ENCODE results near the gene TMEM179B. TPM values are rescaled to one million over a fixed set of nuclear protein-coding genes. Genes with fewer than 3 reads are reported as not detected.

TMEM179B gene
- total and polyA plus RNA-seq, 2 of the 13 experiments (the other 11 are each of a cell fraction or from before 2014, with no cell fraction given), result 24.8 to 25.7 TPM

DNA sequence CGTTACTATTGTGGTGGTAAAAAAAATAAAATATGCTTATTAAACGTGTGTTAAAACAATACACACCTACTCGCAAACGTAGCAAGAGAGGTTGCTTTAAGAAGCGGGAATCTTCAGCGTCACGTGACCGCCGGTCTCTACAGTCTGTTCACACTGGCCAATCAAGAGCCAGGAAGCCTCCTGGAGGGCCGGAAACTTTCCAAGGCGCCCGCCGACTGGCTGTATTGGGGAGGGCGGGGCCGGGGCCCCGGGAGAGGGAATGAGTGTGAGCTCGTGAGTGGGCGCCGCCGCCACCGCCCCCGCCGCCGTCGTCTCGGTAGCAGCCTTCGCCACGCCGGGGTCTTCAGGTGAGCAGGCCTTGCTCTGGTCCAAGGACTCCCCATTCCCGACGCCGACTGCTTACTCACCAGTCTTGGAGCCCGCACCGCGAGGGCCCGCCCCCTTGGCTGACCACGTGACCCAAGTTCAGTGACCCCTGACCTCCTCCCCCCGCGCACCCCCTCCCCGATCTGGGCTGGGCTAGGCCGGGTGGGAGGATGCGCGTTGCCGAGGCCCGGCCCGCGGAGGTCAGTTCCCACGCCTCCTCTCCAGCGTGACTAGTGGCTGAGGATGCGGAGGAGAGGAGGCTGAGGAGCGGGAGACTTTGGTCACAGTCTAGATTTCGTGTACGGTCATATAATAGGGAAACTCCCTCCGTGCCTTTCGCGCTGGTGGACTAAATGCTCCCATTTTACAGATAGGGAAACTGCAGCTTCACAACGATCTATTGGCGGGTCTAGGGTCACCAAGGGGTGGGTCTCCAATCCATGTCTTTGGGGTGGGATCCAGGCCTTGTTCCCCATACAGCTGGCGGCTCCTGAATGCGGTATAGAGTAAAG, 15.8 kb upstream of the TMEM179B start, which contains the start of gene TAF6L (continued):
- TF ChIP-seq KDM3A (CRISPR knock-in tag; IDR thresholded peaks at IDR 0.05; ENCODE audit: low read depth) (peak; percentile 67; the same call in 1 of the 2 replicates), SP1 (IDR thresholded peaks at IDR 0.05) (0 out of 2 replicates have a peak, but pooled peaks have one; percentile 43), SP1 (CRISPR knock-in tag; IDR thresholded peaks at IDR 0.05) (peak; percentile 84), HNRNPLL (IDR thresholded peaks at IDR 0.05; ENCODE audit: low read depth, low read length, poor library complexity, severe bottlenecking) (peak; percentile 47), KLF12 (CRISPR knock-in tag; IDR thresholded peaks at IDR 0.05; ENCODE audit: borderline replicate concordance) (peak; percentile 31; the same call in 1 of the 2 replicates), GPN1 (CRISPR knock-in tag; IDR thresholded peaks at IDR 0.05; ENCODE audit: borderline replicate concordance) (no peak), SP4 (CRISPR knock-in tag; IDR thresholded peaks at IDR 0.05) (peak; percentile 42; the same call in 1 of the 2 replicates), ARNTL (CRISPR knock-in tag; IDR thresholded peaks at IDR 0.05) (peak; percentile 90), PCBP1 (IDR thresholded peaks at IDR 0.05; ENCODE audit: borderline replicate concordance, low read depth, low read length) (0 out of 2 replicates have a peak, but pooled peaks have one; percentile 74), RBAK (CRISPR knock-in tag; IDR thresholded peaks at IDR 0.05) (no peak), ZNF30 (CRISPR knock-in tag; IDR thresholded peaks at IDR 0.05) (no peak), ZNF737 (CRISPR knock-in tag; IDR thresholded peaks at IDR 0.05; ENCODE audit: borderline replicate concordance) (no peak), ZNF883 (CRISPR knock-in tag; IDR thresholded peaks at IDR 0.05; ENCODE audit: not compliant biosample characterization) (peak; percentile 56), MAZ (IDR thresholded peaks at IDR 0.05; ENCODE audit: borderline replicate concordance, low read depth, low read length) (peak; percentile 92; the same call in 1 of the 2 replicates), MAZ (CRISPR knock-in tag; IDR thresholded peaks at IDR 0.05; ENCODE audit: low read depth) (peak; percentile 83), ZNF782 (CRISPR knock-in tag; IDR thresholded peaks at IDR 0.05; ENCODE audit: borderline replicate concordance) (peak; percentile 65; the same call in 1 of the 2 replicates)
- TF ChIP-seq, protein P1, sequence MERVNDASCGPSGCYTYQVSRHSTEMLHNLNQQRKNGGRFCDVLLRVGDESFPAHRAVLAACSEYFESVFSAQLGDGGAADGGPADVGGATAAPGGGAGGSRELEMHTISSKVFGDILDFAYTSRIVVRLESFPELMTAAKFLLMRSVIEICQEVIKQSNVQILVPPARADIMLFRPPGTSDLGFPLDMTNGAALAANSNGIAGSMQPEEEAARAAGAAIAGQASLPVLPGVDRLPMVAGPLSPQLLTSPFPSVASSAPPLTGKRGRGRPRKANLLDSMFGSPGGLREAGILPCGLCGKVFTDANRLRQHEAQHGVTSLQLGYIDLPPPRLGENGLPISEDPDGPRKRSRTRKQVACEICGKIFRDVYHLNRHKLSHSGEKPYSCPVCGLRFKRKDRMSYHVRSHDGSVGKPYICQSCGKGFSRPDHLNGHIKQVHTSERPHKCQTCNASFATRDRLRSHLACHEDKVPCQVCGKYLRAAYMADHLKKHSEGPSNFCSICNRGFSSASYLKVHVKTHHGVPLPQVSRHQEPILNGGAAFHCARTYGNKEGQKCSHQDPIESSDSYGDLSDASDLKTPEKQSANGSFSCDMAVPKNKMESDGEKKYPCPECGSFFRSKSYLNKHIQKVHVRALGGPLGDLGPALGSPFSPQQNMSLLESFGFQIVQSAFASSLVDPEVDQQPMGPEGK (CRISPR knock-in tag; IDR thresholded peaks at IDR 0.05), result peak; percentile 100
- TF ChIP-seq, protein P2, sequence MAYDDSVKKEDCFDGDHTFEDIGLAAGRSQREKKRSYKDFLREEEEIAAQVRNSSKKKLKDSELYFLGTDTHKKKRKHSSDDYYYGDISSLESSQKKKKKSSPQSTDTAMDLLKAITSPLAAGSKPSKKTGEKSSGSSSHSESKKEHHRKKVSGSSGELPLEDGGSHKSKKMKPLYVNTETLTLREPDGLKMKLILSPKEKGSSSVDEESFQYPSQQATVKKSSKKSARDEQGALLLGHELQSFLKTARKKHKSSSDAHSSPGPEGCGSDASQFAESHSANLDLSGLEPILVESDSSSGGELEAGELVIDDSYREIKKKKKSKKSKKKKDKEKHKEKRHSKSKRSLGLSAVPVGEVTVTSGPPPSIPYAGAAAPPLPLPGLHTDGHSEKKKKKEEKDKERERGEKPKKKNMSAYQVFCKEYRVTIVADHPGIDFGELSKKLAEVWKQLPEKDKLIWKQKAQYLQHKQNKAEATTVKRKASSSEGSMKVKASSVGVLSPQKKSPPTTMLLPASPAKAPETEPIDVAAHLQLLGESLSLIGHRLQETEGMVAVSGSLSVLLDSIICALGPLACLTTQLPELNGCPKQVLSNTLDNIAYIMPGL (CRISPR knock-in tag; IDR thresholded peaks at IDR 0.05; ENCODE audit: borderline replicate concordance in 1 of 2, low read depth in 1 of 2), result peak; percentile 22 to 53; a peak in 2 of 4 replicates
